HuH-7.5 (cell line): ENCODE results near the gene TMEM178A.
"Not testable (repeated sequence)": the region's sequence is repeated elsewhere in the genome, so short reads cannot be mapped to it uniquely, and the experiment has no call there.

Experiments used
- DNase-seq: peaks from one replicate; pipeline ENCODE4 v3.0.0; 2011; ENCODE audit warnings: low spot score

Gene TMEM178A

DNA sequence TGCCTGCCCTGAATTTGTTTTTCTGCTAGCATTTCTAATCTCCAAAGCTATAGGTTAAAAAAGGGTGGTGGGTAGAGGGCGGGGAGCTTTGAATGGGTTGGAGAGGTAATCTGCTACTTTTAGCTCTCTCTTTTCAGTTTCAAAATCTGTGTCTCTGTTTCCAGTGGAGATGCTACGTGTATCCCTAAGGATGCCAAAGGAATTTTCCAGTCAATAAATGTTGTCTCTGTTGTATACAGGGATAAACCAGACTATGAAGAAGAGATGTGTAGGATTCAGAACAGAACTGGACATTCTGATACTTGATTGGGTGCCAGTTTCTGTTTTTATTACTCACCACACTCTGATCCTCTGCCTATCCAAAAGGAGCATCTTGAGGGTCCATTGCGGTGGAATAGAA is 50.1 kb downstream of the TMEM178A start:
- DNase-seq, result no peak

DNA sequence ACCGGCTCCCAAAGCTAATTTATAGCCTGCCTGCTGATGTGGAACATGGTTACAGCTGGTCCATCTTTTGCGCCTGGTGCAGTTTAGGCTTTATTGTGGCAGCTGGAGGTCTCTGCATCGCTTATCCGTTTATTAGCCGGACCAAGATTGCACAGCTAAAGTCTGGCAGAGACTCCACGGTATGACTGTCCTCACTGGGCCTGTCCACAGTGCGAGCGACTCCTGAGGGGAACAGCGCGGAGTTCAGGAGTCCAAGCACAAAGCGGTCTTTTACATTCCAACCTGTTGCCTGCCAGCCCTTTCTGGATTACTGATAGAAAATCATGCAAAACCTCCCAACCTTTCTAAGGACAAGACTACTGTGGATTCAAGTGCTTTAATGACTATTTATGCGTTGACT is 51.4 kb downstream of the TMEM178A start:
- no peak for DNase-seq

DNA sequence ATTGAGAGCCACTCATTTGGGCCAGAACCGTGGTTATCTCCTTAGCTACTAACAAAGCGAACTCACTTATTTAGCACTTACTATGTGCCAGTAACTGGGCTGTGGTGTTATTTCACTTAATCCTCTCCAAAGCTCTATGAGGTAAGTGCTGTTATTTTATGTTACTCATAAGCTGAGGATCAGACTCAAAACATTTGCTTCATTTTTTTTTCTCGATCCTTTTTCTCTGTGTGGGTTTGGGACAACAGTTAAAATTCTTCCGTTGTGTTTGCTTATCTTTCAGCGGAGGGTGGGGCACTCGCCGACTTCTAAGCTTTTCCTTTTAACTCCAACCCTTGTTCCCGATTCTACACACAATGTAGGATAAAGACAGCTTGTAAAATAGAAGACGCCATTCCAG is 52.8 kb downstream of the TMEM178A start:
- DNase-seq, result no peak

DNA sequence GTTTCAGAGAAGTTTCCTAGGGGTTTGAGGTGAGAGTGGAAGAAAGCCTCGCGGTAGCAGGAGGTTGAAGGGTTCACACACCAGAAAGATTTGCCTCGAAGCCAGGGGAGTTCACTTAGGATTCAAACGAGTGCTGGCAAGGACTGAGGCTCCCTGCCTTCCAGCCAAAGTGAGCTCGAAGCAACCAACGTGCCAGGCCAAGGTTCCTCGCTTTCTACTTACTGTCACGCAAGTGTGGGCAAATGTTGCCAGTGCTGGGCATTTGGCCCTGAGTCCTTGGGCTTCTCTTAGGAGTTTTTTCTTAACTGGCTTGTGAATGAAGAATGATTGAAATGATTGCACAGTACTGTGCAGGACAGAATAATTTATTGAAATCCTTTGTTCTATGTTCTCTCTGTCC is 53.6 kb downstream of the TMEM178A start:
- no peak for DNase-seq

DNA sequence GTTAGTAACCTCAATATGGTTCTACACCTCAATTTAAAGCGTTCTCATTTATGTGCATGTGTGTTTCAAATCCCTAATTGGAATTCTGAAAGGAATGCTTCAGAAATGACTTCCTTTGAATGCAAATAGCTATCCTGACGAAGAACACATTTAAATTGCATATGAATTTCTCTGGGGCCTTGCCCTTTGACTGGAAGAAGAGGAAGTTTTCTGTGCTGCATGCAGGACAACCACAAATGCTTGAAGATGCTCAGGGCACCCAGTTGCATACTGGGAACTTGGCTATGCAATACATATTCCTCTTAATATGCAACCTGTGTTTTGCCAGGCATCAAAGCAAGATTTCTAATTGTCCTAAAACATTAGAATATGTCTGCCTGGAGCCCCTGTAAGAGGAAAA is 55.3 kb downstream of the TMEM178A start:
- no peak for DNase-seq

DNA sequence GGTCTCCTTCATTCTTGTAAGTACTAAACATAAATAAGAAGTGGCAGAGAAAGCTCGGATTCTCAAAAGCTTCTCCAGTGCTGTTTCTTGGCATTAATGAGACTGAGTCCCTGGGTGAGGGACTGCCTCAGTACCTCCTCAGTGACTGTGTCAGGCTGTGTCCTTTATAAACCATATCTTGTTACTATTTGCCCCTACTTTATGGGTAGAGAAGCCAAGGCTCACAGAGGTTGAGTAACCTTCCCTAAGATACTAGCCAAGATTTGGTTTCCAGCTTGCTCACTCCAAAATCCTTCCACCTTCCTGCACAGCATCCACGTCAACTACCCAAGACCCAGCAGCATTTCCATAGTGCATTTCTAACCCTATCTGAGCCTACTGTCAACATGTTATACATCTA is 57.8 kb downstream of the TMEM178A start:
- DNase-seq, result no peak

DNA sequence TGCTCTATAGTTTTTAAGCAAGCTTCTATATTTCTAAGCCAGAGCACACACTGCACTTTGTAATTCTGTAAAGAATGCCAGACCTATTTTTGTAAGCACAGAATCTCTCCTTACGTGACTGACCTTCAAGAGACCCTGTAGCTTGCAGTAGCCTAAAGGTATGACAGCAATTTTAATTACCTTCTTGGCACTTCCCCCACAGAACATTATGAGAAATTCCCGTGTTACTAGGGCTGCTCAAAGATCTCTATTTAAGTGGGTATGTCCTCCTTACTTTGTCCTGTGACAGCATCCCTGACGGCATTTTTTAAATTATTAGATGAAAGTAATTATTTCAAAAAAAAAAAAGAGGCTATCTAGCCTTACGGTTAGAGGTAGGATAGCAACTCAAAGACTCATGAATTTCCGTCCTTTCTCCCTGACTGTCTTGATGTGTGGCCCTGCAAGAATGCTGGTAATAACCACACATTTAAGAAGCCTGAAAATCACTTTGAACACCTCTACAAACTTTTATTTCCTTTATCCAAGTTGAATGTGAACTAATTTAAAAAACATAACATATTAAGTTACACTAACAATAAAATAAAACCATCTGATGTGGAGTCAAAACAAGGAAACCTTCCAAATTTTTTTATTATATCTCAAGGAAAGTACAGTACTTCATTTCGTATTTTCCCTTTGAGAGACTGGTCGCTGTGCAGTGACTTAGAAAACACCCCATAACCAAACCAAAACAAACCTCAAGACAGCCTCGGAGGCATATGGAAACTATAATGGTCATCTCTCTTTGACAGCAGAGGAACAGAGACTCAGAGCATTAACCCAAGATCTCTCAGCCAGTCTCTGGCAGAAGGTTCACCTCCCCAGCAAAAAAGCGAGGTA is 58.5 kb downstream of the TMEM178A start:
- DNase-seq, result no peak

DNA sequence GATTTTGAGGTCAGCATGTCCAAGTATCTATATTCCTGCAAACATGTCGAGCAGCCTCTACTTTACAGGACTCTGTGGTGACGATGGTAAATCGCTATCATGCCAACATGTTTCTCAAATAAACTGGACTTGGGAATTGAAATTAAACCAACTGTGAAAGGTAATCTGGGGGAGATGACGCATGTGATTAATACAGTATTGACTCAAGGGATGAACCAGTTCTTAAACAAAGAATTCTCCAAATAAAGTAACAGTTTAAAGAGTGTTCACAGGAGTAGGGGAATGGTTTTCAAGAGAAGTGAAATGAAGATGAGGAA is 59.1 kb downstream of the TMEM178A start:
- DNase-seq, result no peak

DNA sequence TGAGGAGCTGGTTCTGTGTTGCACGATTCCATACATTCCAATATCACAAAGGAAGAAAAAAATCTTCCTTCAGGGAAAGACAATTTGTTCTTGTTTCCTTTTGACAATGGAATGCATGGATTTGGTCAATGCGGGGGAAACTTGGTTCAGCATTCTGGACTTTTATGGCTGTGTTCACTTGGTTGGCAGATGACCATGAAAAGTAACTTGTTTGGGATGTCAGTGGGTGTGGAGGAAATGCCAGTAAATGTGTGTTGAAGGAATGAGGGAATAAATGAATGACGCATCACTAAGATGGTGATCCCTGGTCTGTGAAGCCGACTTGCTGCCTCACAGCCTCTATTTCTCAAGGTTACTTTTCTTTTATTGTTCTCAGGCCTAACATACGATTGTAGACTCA is 59.7 kb downstream of the TMEM178A start:
- DNase-seq, result no peak

DNA sequence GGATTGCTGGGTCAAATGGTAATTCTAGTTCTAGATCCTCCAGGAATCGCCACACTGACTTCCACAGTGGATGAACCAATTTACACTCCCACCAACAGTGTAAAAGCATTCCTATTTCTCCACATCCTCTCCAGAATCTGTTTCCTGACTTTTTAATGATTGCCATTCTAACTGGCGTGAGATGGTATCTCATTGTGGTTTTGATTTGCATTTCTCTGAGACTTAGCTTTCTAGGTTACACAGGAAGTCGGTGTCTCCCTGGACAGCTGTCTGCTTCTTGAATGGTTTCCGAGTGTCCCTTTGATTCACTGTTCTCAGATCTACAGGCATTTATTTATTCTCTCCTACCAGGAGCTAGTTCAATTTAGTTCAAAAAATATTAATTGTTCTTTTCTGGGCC is 62.4 kb downstream of the TMEM178A start:
- DNase-seq, result not testable (repeated sequence)

DNA sequence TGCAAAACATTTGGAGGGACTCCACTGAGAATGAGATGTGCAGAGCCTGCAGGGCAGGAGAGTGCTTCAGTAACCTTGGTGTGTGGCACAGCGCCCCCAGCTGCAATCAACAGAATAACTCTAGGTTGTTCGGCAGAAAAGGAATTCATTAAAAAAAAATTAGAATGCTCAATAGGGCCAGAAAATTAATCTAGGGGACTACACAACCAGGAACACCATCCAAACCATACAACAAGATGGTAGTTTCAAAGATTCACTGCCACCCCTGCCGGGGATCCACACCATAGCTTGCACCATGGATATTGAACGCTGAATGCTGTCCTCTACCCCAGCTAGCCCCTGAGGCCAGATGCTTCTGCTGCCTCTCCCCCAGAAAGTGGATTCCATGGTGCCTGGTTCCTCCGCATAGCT is 63.2 kb downstream of the TMEM178A start:
- DNase-seq, result no peak

DNA sequence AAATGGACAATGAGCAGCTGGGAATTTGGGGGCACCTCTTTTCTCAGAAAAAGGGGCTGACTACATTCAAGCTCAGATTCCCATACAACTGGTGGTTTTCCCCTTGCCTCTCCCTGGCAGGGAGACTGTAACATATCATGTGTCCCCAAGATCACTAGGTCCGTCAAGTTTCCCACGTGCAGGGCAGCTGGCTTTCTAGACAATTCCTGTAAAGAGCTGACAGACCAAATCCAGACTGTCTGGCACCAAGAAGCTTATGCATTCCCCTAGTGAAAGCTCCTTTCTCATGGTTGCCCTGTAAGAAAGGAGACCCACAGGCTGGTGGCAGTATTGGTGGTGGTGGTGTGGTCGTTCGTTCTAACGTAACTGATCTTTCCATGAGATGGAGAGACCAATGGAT is 64.6 kb downstream of the TMEM178A start:
- no peak for DNase-seq

DNA sequence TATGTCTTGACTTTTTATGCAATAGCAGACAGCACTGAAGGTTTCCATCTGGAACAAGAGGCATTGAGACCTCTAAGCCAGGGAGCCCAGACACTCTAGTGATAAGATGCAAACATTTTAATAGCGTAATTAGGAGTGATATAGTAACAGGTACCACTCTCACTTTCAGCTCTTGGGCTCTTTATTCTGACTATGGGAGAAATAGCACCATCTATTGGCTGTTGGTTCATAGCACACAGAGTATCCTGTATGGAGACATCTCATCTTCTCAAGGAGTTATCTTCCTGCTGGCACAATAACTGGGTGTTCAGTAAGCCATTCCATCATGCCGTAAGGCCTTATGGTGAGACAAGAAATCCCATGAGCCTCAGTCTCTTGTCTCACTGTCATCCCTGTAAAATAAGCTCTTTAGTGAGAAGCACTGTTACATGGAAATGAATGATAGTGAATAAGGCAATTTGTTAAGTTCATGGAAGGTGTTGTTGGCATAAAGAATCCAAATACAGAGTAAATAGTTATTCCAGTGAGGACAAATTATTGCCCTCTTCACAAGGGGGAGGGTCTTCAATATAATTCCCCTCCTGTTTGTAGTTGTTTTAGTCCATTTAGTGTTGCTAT is 65.1 kb downstream of the TMEM178A start:
- DNase-seq, result no peak

DNA sequence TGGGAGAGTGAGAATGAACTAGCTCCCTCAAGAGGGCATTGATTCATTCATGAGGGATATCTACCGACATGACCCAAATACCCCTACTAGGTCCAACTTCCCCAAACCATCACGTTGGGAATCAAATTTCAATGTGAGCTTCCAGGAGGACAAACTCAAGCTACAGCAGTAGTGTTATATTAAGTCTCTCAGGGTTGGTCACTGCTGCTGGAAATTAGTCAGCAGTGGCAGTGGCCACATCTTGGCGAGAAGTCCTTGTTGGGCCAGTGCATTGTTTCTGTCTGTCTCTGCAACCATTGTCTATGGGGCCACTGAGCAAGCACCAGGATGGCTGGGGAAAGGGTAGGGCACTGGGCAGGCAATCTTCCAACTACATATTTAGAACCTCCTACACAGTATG is 65.8 kb downstream of the TMEM178A start:
- no peak for DNase-seq

DNA sequence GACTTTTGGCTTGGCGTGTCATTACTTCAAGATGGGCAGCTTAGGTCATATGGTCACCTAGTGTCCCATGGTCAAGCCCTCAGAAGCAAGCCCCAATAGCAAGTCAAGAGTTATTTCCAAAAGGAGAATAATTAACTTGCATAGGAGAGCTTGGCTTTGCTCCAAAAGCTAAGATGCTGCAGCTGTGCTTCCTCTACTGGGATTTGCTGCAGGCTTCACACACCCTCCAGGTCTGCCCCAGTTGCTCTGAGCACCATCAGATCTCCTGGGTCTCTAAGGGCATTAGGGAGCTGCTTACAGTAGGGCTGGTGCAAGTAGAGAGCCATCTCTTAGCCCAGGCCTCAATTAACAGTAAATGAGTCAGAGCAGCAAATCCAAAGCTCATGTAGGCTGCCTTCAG is 66.8 kb downstream of the TMEM178A start:
- DNase-seq, result no peak

DNA sequence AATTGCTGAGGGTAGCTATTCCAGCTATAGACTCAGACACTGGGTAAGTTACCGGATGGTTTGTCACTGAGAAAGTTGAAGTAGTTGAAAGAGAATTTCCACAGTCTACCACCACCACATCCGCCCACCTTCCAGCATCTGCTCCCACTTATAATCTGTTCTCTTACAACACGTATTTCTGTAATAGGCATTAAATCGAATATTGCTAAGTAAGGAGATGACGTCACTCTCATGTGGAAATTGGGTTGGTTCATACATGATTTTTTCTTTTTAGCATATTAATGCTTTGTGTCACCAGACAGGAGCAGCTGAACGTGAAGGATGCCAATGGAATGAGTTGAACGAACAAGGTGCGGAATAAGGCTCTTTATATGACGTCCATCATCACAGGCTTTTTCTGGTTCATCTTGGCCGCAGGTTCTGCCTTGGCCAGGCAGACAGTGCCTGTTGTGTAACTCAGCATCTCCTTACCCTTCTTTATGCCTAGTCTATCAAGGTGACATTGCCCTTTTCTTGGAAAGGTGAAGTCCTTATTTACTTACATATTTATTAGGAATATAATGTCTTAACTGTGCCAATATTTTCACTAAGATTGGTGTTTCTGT is 67.5 kb downstream of the TMEM178A start:
- DNase-seq, result no peak

DNA sequence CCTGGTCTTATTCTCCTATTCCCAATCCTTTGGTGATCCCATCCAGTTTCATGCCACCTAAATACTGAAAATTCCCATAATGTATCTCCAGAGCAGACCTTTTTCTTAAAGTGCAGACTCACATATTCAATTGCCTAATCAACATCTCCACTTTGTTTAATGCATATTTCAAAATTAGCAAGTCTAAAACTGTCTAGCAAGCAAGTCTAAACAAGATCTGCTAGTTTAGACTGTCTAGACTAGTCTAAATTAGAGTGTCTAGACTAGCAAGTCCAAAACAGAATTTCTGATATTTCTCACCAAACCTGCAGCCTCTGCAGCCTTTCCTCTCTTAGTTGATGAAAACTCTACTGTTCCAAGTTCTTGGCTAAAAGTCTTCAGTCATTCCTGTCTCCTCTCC is 68.7 kb downstream of the TMEM178A start:
- DNase-seq, result no peak

DNA sequence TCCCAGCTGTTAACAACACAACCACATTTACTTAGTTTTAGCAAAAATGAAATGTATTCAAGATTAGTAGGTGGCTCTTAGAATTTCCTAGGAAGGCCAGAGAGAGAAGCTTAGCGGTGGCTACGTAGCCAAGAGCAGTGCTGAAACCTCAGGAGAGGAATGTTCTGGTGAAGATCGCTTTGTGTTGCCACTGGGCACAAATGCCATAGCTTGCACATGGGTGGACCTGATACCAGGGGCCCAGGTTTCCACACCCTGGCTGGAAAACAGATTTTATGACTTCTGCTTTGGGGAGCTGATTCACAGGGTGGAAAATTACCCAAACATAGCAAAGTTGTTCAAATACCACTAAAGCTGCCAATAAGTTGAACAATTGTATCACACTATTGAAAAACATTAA is 69.9 kb downstream of the TMEM178A start:
- no peak for DNase-seq

DNA sequence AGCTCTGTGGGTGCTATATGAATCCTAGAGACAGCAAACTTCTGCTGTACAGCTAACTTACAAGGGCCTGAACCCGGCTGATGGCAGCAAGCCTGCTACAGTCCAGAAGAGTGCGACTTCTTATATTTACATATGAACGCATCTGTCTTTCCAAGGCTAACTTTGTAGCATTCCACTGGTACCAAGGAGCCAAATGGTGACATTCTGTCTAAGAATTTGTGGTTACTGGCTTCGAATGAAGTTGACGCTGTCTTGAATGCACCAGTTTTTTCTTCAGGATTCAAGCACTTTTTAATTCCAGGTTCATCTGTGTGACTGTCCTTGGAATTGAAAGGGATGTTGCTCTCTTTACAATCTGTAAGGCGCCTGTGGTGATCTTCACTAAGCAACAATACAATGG is 70.9 kb downstream of the TMEM178A start:
- no peak for DNase-seq

DNA sequence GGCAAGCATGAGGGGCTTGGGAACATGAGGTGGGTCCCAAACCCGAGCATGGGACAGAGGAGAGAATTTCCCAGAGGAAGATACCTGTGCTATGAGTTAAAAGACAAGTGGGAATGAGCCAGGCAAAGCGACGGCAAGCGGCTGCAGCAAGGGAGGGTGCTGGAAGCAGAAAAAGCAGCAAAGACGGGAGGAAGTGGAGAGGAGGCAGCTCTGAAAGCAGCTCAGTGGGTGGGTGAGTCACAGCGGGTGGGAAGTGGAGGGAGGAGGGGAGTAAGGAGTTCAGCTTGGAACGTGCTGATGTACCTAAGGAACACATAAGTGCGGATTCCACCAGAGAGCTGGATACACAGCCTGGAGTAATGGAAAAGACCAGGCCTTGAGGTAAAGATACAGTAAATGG is 71.9 kb downstream of the TMEM178A start:
- DNase-seq, result no peak

DNA sequence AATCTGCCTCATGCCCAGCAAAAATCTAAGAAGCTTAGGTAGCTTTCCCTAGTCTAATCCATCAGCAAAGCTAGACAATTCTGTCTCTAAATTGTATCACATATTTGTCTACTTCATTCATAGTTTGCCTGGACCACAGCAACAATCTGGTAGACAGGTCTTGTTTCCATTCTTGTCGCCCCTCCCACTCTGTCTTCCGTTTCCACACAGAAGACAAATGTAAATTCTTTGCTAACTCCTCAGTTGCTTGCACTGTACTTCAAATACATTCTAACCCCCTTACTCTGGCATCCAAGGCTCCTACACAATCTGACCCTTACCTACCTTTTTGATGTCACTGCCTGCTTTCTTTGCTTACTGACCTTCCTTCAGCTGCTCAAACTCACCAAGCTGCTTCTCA is 73.2 kb downstream of the TMEM178A start:
- no peak for DNase-seq

DNA sequence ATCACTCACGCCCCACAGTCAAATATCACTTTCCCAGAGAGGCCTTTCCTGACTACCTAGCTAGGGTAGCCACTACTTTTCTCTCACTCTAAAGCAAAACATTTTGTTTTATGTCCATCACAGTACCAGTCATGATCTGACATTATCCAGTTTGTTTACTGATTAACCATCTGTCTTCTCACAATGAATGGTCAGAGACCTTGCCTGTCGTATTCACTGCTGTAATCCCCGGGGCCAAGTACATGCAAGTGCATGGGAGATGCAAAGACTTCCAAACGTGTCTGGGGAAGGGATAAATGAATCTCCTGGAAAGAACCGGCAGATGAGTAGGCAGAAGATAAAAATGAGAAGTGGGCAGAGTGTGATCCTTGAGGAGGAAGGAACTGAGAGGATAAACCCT is 73.7 kb downstream of the TMEM178A start:
- DNase-seq, result no peak

DNA sequence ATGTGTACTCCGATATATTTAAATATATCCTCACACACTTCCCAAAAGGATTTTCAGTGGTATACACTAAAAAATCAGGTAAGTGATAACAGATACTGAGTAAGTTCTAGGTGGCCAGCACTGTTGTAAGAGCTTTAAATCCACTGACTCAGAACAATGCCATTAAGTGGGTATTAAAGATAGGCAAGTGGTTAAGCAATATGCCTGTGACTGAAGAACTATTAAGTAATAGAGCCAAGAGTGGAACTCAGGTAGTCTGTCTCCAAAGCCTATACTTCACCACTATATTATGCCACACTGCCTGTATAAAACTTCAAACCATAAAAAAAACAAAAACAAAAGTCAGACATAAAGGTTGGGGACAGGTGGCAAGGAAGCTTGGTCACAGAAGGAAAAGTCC is 76.2 kb downstream of the TMEM178A start:
- no peak for DNase-seq
